Measurements from ENCODE around the gene OR51A4.

DNA sequence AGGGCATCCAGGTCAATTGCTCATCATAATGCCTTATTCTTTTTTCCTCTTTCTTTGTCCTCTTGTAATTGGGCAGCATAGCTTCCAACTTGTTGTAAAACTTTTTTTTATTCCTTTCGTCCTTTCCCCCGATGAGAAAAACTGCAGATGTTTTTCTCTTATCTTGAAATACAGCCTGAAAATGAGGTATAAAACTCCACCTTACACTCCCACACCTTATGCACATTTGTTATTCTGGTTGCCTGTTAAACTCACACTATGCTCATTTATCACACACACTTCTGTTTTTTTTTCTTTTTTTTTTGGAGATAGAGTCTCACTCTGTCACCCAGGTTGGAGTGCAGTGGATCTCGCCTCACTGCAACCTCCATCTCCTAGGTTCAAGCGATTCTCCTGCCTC, 10.0 kb upstream of the OR51A4 start:
- no peak for TF ChIP-seq EZH2 (IDR thresholded peaks at IDR 0.05; ENCODE audit: insufficient read depth, poor library complexity, severe bottlenecking)
- TF ChIP-seq EZH2phosphoT487 (IDR thresholded peaks at IDR 0.05; ENCODE audit: insufficient read depth, low read depth) = no peak
